GM12891 (cell line): ENCODE measurements around the gene ARHGEF1.

ENCODE experiments used
- DNase-seq: peaks from one replicate; pipeline ENCODE4 v3.0.0; 2011; ENCODE audit warnings: low spot score; ENCODE audit not compliant: insufficient read length
- FAIRE-seq: peaks from 2 replicates; lab custom pipeline; 2011; peaks lifted over from hg19 to GRCh38; lab: Jason Lieb, UNC
- PAX5 ChIP-seq: IDR thresholded peaks from 2 replicates; pipeline ENCODE4 v1.6.1; 2011; ENCODE audit warnings: low read length, moderate library complexity, mild to moderate bottlenecking; ENCODE audit not compliant: insufficient read depth, severe bottlenecking
- POLR2A ChIP-seq: IDR thresholded peaks from 2 replicates; pipeline ENCODE4 v1.6.1; 2011; ENCODE audit warnings: low read depth, low read length, control low read depth
- POLR2AphosphoS5 ChIP-seq: IDR thresholded peaks from 2 replicates; pipeline ENCODE4 v1.6.1; 2011; ENCODE audit warnings: low read depth, low read length, control low read depth
- POU2F2 ChIP-seq: IDR thresholded peaks from 2 replicates; pipeline ENCODE4 v1.6.1; 2011; ENCODE audit warnings: low read depth, mild to moderate bottlenecking, control low read depth, low read length, moderate library complexity
- SPI1 ChIP-seq: IDR thresholded peaks from 2 replicates; pipeline ENCODE4 v1.6.1; 2011; ENCODE audit warnings: low read depth, low read length, control low read depth
- TAF1 ChIP-seq: IDR thresholded peaks from 2 replicates; pipeline ENCODE4 v1.6.1; 2011; ENCODE audit warnings: low read depth, low read length, control low read depth

ARHGEF1 gene

GRCh38 chr19:41901707-41902360 lies 18.9 kb downstream of the ARHGEF1 start:
- FAIRE-seq (no peak), DNase-seq (no peak)
- TF ChIP-seq TAF1: no peak
- no peak for TF ChIP-seq POLR2A
- no peak for TF ChIP-seq POLR2AphosphoS5
- TF ChIP-seq PAX5: no peak
- no peak for TF ChIP-seq POU2F2
- TF ChIP-seq SPI1: no peak

- DNase-seq: no peak
- no peak for TF ChIP-seq TAF1
- TF ChIP-seq POLR2AphosphoS5: no peak
- TF ChIP-seq POU2F2: no peak
- TF ChIP-seq SPI1: no peak
- no peak for TF ChIP-seq POLR2A
- no peak for TF ChIP-seq PAX5
- no peak for FAIRE-seq
These were observed 19.6 kb downstream of the ARHGEF1 start for GRCh38 chr19:41902594-41902993.

GRCh38 chr19:41903193-41903953 lies 20.4 kb downstream of the ARHGEF1 start:
- no peak for DNase-seq
- TF ChIP-seq POLR2AphosphoS5 (no peak), POU2F2 (no peak), TAF1 (no peak), PAX5 (no peak), POLR2A (no peak), SPI1 (no peak)
- no peak for FAIRE-seq

GRCh38 chr19:41904118-41904870 lies 21.3 kb downstream of the ARHGEF1 start:
- DNase-seq (no peak), FAIRE-seq (no peak)
- TF ChIP-seq TAF1 (no peak), POLR2A (no peak), POLR2AphosphoS5 (no peak), SPI1 (no peak), POU2F2 (no peak), PAX5 (no peak)

- TF ChIP-seq SPI1 (no peak), POU2F2 (no peak), TAF1 (no peak), POLR2A (no peak), PAX5 (no peak), POLR2AphosphoS5 (no peak)
- no peak for DNase-seq
- no peak for FAIRE-seq
These were observed 22.5 kb downstream of the ARHGEF1 start for GRCh38 chr19:41905273-41906002.

- no peak for TF ChIP-seq SPI1
- TF ChIP-seq POU2F2: no peak
- FAIRE-seq (no peak), DNase-seq (no peak)
These were observed 23.3 kb downstream of the ARHGEF1 start for GRCh38 chr19:41906271-41906670.

- TF ChIP-seq SPI1: no peak
- no peak for TF ChIP-seq POLR2A
- TF ChIP-seq POU2F2: no peak
- TF ChIP-seq POLR2AphosphoS5: no peak
- no peak for TF ChIP-seq PAX5
- DNase-seq: no peak
- no peak for FAIRE-seq
These were observed 24.1 kb downstream of the ARHGEF1 start for GRCh38 chr19:41906916-41907680.

- DNase-seq (no peak), FAIRE-seq (no peak)
- TF ChIP-seq POU2F2 (no peak), PAX5 (no peak), POLR2A (no peak), TAF1 (no peak), SPI1 (no peak), POLR2AphosphoS5 (no peak)
These were observed 25.1 kb downstream of the ARHGEF1 start for GRCh38 chr19:41907994-41908615.
